ENCODE measurements around the gene TBX2.

The TBX2 gene

DNA sequence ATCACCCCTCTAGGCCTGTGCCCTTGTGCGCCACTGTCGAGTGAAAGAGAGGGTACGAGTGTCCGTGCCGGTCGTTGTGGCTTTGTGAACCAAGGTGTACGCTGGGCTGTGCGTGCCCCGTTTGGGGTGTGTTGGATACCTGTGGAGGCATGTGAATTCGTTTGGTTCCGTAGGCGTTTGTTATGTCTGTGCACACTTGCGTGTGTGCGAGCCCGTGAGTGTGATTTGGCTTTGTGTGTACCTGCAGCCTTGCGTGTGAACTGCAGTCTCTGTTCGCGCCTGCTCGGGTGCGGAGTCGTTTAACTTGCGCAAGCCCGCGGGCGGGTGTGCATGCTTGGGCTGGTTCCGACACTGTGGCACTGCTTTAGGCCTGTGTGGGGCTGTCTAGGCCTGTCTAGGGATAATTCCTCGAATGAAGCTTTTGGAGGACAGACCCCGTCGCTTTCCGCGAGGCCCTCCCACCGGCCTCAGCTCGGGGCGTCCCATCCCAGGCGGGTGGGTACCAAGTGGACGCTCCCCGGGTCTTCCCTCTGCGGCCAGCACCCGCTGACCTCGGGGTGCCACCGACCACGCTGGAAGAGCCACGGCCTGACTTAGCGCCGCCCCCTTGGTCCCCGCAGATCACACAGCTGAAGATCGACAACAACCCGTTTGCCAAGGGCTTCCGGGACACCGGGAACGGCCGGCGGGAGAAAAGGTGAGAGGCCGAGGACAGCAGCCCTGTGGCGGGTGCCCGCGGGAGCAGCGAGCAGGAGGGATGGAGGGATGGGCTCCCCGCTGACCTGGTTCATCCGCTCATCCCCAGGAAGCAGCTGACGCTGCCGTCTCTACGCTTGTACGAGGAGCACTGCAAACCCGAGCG lies 4.4 kb downstream of the TBX2 start:
- FAIRE-seq, result no peak

DNA sequence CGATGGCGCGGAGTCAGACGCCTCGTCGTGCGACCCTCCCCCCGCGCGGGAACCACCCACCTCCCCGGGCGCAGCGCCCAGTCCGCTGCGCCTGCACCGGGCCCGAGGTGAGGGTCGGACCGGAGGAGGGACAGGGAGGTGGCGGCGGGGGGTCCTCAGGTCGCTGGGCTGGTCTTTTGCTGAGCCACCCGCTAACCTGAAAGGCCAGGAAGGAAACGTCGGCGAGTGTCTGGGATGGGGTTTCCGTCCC lies 4.9 kb downstream of the TBX2 start:
- no peak for FAIRE-seq

DNA sequence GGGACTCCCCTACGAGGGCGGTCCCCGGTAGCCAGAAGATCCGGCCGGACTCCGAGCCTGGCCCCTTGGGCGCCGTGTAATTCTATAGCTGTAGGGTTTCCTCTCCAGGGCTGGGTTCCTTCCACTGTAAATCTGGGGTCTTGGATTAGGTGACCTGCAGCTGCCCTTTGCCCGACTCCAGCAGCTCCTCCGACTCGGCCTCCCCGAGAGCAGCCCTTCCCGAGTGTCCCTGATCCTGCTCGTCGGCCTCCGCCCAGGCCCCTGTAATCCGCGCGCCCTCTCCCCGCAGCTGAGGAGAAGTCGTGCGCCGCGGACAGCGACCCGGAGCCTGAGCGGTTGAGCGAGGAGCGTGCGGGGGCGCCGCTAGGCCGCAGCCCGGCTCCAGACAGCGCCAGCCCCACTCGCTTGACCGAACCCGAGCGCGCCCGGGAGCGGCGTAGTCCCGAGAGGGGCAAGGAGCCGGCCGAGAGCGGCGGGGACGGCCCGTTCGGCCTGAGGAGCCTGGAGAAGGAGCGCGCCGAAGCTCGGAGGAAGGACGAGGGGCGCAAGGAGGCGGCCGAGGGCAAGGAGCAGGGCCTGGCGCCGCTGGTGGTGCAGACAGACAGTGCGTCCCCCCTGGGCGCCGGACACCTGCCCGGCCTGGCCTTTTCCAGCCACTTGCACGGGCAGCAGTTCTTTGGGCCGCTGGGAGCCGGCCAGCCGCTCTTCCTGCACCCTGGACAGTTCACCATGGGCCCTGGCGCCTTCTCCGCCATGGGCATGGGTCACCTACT lies 5.5 kb downstream of the TBX2 start:
- no peak for FAIRE-seq

DNA sequence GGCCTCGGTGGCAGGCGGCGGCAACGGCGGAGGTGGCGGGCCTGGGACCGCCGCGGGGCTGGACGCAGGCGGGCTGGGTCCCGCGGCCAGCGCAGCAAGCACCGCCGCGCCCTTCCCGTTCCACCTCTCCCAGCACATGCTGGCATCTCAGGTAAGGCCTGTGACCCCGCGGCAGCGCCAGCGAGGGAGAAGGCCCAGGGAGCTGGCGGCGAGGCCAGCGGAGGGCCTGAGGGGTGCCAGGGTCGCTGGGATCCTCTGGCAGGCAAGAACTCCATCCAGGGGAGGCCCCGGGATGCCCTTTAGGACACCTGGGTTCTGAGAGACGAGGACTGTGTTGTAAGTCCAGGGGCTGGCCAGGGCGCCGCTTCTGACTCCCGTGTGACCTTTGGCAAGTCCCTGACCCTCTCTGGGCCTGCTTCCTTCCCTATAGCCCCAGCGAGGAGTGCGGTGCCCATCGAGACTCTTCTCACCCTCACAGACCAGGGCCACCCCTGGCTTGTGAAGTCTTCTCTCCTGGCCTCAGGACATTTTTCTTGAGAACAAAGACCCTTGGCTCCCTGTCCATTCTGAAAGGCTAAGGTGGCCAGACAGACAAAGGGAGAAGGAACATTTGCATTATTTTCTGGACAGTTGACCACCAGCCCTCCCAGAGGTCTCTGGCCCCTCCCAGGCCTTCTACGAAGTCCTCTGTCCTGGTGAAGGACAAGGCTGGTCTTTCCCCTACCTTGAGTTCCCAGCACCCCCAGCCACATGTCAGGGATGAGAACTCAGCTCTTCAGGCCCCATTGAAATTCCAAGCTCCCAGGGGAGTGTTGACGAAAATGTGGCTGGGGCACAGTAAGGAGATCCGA lies 6.3 kb downstream of the TBX2 start:
- FAIRE-seq, result no peak

GRCh38 chr17:61406537-61406845 lies 6.8 kb downstream of the TBX2 start:
- no peak for FAIRE-seq

GRCh38 chr17:61406971-61407911 lies 7.6 kb downstream of the TBX2 start:
- no peak for FAIRE-seq

DNA sequence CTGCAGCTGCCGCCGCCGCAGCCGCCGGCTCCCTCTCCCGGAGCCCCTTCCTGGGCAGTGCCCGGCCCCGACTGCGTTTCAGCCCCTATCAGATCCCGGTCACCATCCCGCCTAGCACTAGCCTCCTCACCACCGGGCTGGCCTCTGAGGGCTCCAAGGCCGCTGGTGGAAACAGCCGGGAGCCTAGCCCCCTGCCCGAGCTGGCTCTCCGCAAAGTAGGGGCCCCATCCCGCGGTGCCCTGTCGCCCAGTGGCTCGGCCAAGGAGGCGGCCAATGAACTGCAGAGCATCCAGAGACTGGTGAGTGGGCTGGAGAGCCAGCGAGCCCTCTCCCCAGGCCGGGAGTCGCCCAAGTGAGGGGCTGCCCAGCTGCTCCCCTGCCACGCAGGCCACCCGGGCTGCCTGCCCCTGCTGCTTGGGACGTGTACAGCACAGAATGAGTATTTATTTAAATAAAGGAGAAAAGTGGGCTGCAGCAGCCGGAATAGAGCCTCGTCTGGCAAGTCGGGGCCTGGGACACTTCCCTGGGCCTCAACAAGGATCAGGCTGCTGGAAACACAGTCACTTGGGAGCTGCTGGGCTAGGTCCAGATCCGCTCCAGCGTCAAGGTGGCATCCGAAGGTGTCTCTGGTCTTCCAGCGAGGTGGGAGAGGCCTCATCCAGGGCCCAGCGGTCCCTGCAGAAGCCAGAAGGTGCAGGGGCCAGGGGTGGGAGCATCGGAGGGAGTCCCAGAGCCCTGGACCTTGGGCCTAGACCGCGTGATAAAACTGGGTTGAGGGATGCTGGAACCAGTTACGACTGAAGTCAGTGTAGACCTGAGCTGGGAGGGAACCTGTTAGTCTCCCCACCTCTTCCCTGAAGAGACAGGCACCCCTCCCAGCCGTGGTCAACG lies 8.8 kb downstream of the TBX2 start:
- no peak for FAIRE-seq

- no peak for FAIRE-seq
These were observed 9.9 kb downstream of the TBX2 start for GRCh38 chr17:61409301-61410112.

DNA sequence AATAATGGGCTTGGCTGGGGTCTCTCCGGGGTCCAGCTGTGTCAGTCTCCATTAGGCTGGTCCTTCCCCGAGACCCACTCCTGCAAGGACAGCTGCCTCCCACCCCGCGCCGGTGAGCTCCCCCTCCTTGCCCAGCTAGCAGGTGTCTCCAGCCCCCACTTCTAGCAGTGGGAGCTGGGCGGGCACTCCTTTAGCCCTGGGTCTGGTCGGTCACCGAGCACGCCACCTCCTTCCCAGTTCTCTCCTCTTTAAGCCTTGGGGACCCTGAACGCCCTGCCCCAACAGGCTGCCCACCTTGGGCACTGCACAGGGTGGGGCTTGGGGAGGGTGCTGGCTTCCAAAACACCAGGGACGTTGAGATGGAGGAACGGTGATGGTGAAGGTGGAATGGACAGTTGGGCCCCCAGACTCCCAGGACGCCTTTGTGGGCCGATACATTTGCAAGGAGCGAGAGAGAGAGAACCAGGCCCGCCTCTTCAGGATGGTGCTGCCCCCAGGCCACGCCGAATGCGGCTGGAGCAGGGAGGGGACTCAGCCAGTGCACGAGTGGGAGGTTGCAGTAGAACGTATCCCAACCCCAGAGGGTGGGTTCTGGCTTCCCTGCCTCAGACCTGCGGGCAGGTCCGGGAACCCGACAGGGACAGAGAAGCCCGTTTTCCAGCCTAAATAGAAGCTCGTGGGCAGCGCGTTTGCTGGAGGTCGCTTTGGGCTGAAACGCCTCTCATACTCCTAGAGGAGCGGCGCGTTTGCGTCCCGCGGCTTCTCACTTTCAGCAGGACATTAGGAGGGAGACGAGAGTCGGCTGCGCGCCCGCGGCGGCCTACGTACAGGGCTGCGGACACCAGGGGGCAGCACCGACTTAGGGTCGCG lies 10.7 kb downstream of the TBX2 start:
- FAIRE-seq, result no peak

DNA sequence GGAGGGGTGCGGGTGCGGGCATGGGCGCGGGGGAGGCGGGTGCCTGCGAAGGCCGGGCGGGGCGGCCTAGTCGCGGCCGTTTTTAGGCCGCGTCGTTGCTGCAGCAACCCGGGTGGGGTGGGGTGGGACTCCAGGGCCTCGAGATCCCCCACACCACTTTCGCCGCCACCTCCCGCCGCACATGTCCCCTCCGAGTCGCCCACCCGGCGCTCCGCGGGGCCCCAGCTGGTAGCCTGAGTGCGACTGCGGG lies 11.3 kb downstream of the TBX2 start:
- FAIRE-seq, result no peak

DNA sequence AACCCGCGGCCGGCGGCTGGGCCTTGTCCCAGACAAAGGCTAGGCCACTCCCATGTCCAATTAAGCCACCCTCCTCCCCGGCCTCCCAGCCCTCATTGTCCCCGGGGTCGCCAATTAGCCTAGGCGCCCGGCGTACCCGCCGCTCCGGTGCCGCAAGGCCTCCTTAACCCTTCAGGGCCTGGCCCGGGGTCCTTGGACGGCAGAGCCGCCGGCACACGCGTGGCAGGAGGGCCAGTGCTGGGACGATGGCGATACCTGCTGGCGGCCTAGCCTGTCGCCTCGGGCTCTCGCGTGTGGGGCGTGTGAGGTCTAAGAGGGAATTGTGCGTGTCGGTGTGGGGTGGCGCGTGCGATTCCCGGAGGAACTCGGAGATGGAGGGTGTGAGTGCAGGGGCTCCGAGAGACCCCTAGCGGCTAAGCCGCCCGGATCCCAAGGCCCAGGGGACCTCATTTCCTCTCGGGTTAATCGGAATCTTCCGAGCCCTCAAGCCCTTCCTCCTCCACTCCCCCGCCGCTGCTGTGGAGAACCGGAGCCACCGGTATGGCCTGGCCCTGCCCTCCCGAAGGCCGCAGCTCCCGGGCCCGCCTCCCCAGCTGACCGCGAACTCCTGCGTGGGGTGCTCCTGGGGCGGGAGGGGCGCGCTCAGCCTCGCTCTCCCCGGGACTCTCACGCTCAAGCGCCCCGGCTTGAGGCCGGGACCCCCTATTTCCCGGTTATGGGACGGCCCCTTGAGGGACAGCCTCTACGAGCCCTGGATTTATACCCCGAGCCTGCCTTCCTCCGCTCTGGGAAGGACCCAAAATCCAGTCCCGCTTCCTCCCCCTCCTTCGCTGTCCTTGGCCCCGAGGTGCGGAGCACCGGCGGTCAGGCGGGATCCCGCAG lies 11.9 kb downstream of the TBX2 start:
- no peak for FAIRE-seq

DNA sequence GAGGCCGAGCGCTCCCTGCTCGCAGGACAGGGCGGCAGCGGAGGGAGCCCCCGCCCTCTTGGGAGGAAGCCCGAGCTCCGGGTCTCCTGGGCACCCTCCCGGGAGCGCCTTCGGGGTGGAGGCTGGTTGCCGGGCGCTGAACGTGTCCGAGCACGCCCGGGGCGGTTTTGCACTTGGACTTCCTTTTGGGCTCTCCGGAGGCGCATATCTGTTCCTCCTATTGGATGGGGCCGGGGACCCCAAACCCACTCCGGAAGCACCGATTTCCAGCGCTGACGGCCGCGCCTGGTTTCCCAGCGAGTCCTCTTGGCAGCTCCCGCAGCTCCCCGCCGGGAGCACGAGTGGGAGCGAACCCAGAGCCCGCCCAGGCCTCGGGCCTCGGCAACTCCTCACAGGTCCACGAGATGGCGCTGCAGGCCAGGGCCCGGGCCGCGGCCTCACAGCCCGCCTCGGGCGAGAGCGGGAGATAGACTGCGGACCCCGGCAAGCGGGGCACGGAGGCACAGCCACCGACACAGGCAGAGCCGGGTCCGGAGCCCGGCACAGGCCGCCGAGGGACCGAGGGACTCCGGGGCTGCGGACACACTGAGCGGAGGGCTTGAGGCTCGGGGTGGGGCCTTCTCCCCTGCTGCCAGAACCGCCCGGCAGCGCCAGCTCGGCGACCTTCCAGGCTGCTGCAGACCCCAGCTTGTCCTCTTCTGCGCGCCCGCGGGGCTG lies 12.7 kb downstream of the TBX2 start:
- no peak for FAIRE-seq

DNA sequence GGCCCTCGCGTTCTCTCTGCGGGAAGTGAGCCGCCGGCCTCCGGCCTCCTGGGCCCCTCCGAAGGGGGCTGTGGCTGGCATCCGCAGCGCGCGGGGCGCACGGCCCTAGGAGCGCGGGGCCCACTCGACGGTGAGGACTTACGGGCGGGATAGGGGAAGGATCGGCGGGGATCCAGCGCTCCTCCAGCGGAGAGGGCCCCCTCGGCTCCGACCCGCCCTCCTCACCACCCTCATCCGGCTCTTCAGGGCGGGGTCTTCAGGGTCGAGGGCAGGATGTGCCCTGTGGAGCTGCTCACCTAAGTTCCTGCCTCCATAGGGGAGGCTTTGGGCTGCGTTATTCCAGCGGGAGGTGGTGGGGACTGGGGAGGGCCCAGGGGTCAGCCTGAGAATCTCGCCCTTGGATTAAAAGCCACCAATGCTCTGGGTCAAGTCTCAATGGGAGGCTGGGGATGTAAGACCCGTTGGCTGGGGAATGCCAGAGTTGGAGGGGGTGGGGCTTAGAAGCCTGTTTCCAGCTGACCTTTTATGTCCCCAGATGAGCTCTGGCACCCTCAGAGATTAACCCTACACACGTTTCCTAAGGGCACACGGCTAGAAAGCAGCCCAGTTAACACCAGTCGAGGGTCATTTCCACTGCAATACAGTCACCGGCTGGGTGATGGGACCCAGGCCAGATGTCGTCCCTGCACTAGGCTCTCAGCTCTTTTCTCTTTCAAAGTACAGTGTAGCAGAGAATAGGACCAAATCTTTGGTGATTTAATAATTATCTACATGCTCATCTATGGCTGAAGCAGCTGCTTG lies 13.4 kb downstream of the TBX2 start:
- no peak for FAIRE-seq

GRCh38 chr17:61413661-61414126 lies 14.1 kb downstream of the TBX2 start:
- FAIRE-seq, result no peak

- no peak for FAIRE-seq
These were observed 14.7 kb downstream of the TBX2 start for GRCh38 chr17:61414141-61414935.

GRCh38 chr17:61414936-61415251 lies 15.3 kb downstream of the TBX2 start:
- FAIRE-seq, result no peak

Data from G401.6 (cell line).